GM23248 (cell line): ENCODE data around the gene GTPBP6. TPM values are rescaled to one million over a fixed set of nuclear protein-coding genes. Genes with fewer than 3 reads are reported as not detected.
"Not testable (repeated sequence)": the region's sequence is repeated elsewhere in the genome, so short reads cannot be mapped to it uniquely, and the experiment has no call there.

Experiments used
- DNase-seq: peaks from one replicate; pipeline ENCODE4 v3.0.0-alpha.2; 2015
- H2AFZ ChIP-seq: fragments of 200-600 bp; sonication (generic); 2 replicates; pipeline ENCODE4 v1.6.1; 2016; ENCODE audit warnings: antibody characterized with exemption
- H3F3A ChIP-seq: fragments of 200-600 bp; sonication (generic); 2 replicates; pipeline ENCODE4 v1.6.1; 2016; ENCODE audit warnings: mild to moderate bottlenecking, antibody characterized with exemption, mixed run types; ENCODE audit not compliant: insufficient read depth
- H3K27ac ChIP-seq: fragments of 200-600 bp; sonication (generic); 2 replicates; pipeline ENCODE4 v1.5.1; 2016; ENCODE audit warnings: mild to moderate bottlenecking
- H3K27me3 ChIP-seq: fragments of 200-600 bp; sonication (generic); replicated peaks from 2 replicates; pipeline ENCODE4 v1.6.1; 2016; ENCODE audit warnings: mild to moderate bottlenecking; ENCODE audit not compliant: insufficient read depth
- H3K36me3 ChIP-seq: fragments of 200-600 bp; sonication (generic); 2 replicates; pipeline ENCODE4 v1.6.1; 2016; ENCODE audit warnings: low read depth, mild to moderate bottlenecking
- H3K4me1 ChIP-seq: fragments of 200-600 bp; sonication (generic); 2 replicates; pipeline ENCODE4 v1.6.1; 2016; ENCODE audit warnings: mild to moderate bottlenecking; ENCODE audit not compliant: insufficient read depth
- H3K4me2 ChIP-seq: fragments of 200-600 bp; sonication (generic); one replicate; pipeline ENCODE4 v1.6.1; 2016; ENCODE audit warnings: mild to moderate bottlenecking; ENCODE audit not compliant: unreplicated experiment
- H3K4me3 ChIP-seq: fragments of 200-600 bp; sonication (generic); 2 replicates; pipeline ENCODE4 v1.5.1; 2016; ENCODE audit warnings: mild to moderate bottlenecking
- H3K79me2 ChIP-seq: fragments of 200-600 bp; sonication (generic); 2 replicates; pipeline ENCODE4 v1.6.1; 2016; ENCODE audit warnings: mild to moderate bottlenecking; ENCODE audit not compliant: insufficient read depth
- H3K9ac ChIP-seq: fragments of 200-600 bp; sonication (generic); 2 replicates; pipeline ENCODE4 v1.6.1; 2016; ENCODE audit warnings: mild to moderate bottlenecking
- H3K9me2 ChIP-seq: fragments of 200-600 bp; sonication (generic); 2 replicates; pipeline ENCODE4 v1.6.1; 2016; ENCODE audit warnings: mixed run types, mild to moderate bottlenecking, moderate library complexity; ENCODE audit not compliant: insufficient read depth
- H3K9me3 ChIP-seq: fragments of 200-600 bp; sonication (generic); one replicate; pipeline ENCODE4 v1.6.1; 2017; ENCODE audit warnings: low read depth
- H4K20me1 ChIP-seq: fragments of 200-600 bp; sonication (generic); 2 replicates; pipeline ENCODE4 v1.6.0; 2016; ENCODE audit not compliant: insufficient read depth
- EZH2 ChIP-seq: fragments of 200-600 bp; sonication (generic); IDR thresholded peaks from 2 replicates; pipeline ENCODE4 v1.6.1; 2018; ENCODE audit warnings: antibody characterized with exemption, mild to moderate bottlenecking; ENCODE audit not compliant: insufficient read depth, poor library complexity, severe bottlenecking
- EZH2phosphoT487 ChIP-seq: fragments of 200-600 bp; sonication (generic); IDR thresholded peaks from 2 replicates; pipeline ENCODE4 v1.6.1; 2018; ENCODE audit warnings: antibody characterized with exemption, moderate library complexity, mild to moderate bottlenecking, low read depth; ENCODE audit not compliant: insufficient read depth
- WGBS, 2 experiments: methylation state at CpG; one replicate each; pipeline ENCODE4 v1.1.6; 2015 to 2017; ENCODE audit warnings: low lambda C conversion rate in 2 of 2, low coverage in 1 of 2; ENCODE audit errors: missing lambda C conversion rate in 2 of 2; 5-methylcytosine and 5-hydroxymethylcytosine counted together
- in situ Hi-C: fragments of 300-500 bp; cut with MboI; formaldehyde crosslinking; loops from 2 replicates; pipeline ENCODE4 v1.15.0; 2020
- polyA plus RNA-seq: library from polyadenylated mRNA; unstranded; fragments of >200 nt; fragmentation: Nextera tagmentation; extraction: Ambion mirVana; gene quantifications from 2 replicates; pipeline ENCODE4 v1.2.1, GENCODE V29; 2016
- total RNA-seq: library from RNA; depleted of rRNA; stranded (reverse); fragments of >200 nt; shearing (Covaris generic); gene quantifications from 2 replicates; pipeline ENCODE4 v1.2.3, GENCODE V29; 2014

GTPBP6 gene
- total and polyA plus RNA-seq, 2 experiments from 2014 or later: 28.1 to 32.4 TPM

DNA sequence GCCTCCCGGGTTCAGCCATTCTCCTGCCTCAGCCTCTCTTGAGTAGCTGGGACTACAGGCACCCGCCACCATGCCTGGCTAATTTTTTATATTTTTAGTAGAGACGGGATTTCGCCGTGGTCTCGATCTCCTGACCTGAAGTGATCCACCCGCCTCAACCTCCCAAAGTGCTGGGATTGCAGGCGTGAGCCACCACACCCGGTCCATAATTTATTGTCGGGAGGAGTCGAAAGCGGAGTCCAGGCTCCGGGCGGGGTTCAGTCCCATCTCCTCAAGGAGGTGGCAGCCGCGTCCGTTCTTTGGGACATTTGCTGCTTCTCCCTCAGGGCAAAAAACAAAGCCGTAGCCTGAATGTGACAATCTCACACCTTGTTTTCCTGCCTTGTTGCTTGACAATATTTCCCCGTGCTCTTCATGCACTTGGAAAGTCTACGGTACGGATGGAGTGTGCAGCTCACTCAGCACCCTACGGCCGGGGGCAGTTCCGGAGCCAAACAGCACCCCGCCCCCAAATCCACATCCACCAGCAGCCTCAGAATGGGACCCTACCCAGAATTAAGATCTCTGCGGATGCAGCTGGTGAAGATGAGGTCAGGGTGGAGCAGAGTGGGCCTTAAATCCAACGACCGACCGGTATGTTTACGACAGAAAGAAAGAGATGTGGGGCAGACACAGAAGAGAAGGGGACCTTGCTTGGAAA is 9.6 kb downstream of the GTPBP6 start:
- H3K4me2 ChIP-seq: no peak overlapping the region
- peaks cover 23% of the 10 kb centered on the region for H3K36me3 ChIP-seq
- H3K27ac ChIP-seq: no peak overlapping the region
- no peak for DNase-seq
- no peaks in the 10 kb centered on the region for H3K9me3 ChIP-seq
- no peaks in the 10 kb centered on the region for H3K27me3 ChIP-seq
- no peak overlapping the region for H2AFZ ChIP-seq
- 89 to 91% methylated on average over 30 of the region's 30 CpGs for WGBS, 2 experiments
- no peaks in the 10 kb centered on the region for H3K4me1 ChIP-seq
- no peak for TF ChIP-seq EZH2phosphoT487
- TF ChIP-seq EZH2: no peak
- in situ Hi-C loops: no loop called here
- no peaks in the 10 kb centered on the region for H4K20me1 ChIP-seq
- peaks cover 10% of the 10 kb centered on the region; the same call in 1 of the 2 replicates for H3F3A ChIP-seq
- no peak overlapping the region for H3K9ac ChIP-seq
- no peak overlapping the region for H3K4me3 ChIP-seq
- no peaks in the 10 kb centered on the region for H3K9me2 ChIP-seq
- no peaks in the 10 kb centered on the region for H3K79me2 ChIP-seq

- H3K79me2 ChIP-seq: no peaks in the 10 kb centered on the region
- no peaks in the 10 kb centered on the region for H4K20me1 ChIP-seq
- peaks cover 28% of the 10 kb centered on the region for H3K36me3 ChIP-seq
- in situ Hi-C loops: no loop called here
- H2AFZ ChIP-seq: no peak overlapping the region
- no peak for DNase-seq
- H3K4me1 ChIP-seq: no peaks in the 10 kb centered on the region
- no peaks in the 10 kb centered on the region for H3K9me3 ChIP-seq
- H3K27me3 ChIP-seq: no peaks in the 10 kb centered on the region
- WGBS, 2 experiments: 97% methylated on average over 40 to 52 of the region's 58 CpGs
- no peak overlapping the region for H3K4me3 ChIP-seq
- H3F3A ChIP-seq: peaks cover 10% of the 10 kb centered on the region; the same call in 1 of the 2 replicates
- no peak overlapping the region for H3K9ac ChIP-seq
- no peak overlapping the region for H3K27ac ChIP-seq
- H3K4me2 ChIP-seq: no peak overlapping the region
- TF ChIP-seq EZH2phosphoT487 (no peak), EZH2 (no peak)
- H3K9me2 ChIP-seq: no peaks in the 10 kb centered on the region
Measured at GRCh38 chrX:307261-308111, 11.1 kb downstream of the GTPBP6 start.

DNA sequence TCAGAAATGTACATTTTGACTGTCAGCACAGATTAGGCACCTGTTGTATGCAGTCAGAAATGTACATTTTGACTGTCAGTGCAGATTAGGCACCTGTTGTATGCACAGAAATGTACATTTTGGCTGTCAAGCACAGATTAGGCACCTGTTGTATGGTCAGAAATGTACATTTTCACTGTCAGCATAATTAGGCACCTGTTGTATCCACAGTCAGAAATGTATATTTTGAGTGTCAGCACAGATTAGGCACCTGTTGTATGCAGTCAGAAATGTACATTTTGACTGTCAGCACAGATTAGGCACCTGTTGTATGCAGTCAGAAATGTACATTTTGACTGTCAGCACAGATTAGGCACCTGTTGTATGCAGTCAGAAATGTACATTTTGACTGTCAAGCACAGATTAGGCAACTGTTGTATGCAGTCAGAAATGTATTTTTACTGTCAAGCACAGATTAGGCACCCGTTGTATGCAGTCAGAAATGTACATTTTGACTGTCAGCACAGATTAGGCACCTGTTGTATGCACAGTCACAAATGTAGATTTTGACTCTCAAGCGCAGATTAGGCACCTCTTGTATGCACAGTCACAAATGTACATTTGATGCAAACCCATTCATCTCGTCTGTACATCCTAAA is 11.9 kb downstream of the GTPBP6 start:
- H3K36me3 ChIP-seq: peaks cover 28% of the 10 kb centered on the region
- H3K4me1 ChIP-seq, H3K27me3 ChIP-seq, H3K27ac ChIP-seq, in situ Hi-C loops, DNase-seq, H2AFZ ChIP-seq, H4K20me1 ChIP-seq, H3K9me3 ChIP-seq, H3K79me2 ChIP-seq, H3K9me2 ChIP-seq, H3K4me3 ChIP-seq, H3K9ac ChIP-seq, H3K4me2 ChIP-seq: not testable (repeated sequence)
- 96 to 97% methylated on average over 3 of the region's 3 CpGs for WGBS, 2 experiments
- H3F3A ChIP-seq: peaks cover 10% of the 10 kb centered on the region; the same call in 1 of the 2 replicates

GRCh38 chrX:305781-306613 is 12.6 kb downstream of the GTPBP6 start:
- 96 to 98% methylated on average over 12 of the region's 12 CpGs for WGBS, 2 experiments
- H3K9ac ChIP-seq, in situ Hi-C loops, H3K9me2 ChIP-seq, H2AFZ ChIP-seq, H3K27ac ChIP-seq, H4K20me1 ChIP-seq, H3K4me1 ChIP-seq, H3K9me3 ChIP-seq, H3K4me3 ChIP-seq, H3K27me3 ChIP-seq, DNase-seq, H3K79me2 ChIP-seq, H3K4me2 ChIP-seq: not testable (repeated sequence)
- Histone ChIP-seq H3K36me3 (peaks cover 28% of the 10 kb centered on the region), H3F3A (peaks cover 10% of the 10 kb centered on the region; the same call in 1 of the 2 replicates)
